Stimulated activated CD4-positive, alpha-beta T cell treated with anti-CD3 and anti-CD28 coated beads, Interleukin-2, amount 100 ng/mL, for 24 hours (primary cell): Measurements from ENCODE around the gene CD8B2.
A peak's percentile ranks its signal among the peaks of the same experiment; 100 is the strongest.
"Not testable (repeated sequence)": the region's sequence is repeated elsewhere in the genome, so short reads cannot be mapped to it uniquely, and the experiment has no call there.

Experiments used
- DNase-seq, 2 donors: peaks; one replicate each; pipeline ENCODE4 v3.0.0-alpha.2; 2020

Gene CD8B2

GRCh38 chr2:106513391-106513790 lies 26.2 kb downstream of the CD8B2 start:
- DNase-seq = not testable (repeated sequence)

- DNase-seq = not testable (repeated sequence)
These were observed 27.7 kb downstream of the CD8B2 start for GRCh38 chr2:106514827-106515226.

GRCh38 chr2:106516436-106516835 lies 29.3 kb downstream of the CD8B2 start:
- no peak for DNase-seq

- no peak for DNase-seq
These were observed 29.7 kb downstream of the CD8B2 start for GRCh38 chr2:106516864-106517263.

GRCh38 chr2:106517329-106517728 lies 30.2 kb downstream of the CD8B2 start:
- DNase-seq = no peak

- no peak for DNase-seq
These were observed 32.6 kb downstream of the CD8B2 start for GRCh38 chr2:106519767-106520166.

GRCh38 chr2:106521016-106521415 lies 33.9 kb downstream of the CD8B2 start:
- no peak for DNase-seq

GRCh38 chr2:106523976-106524665 lies 37.0 kb downstream of the CD8B2 start:
- DNase-seq = no peak

GRCh38 chr2:106530866-106531265 lies 43.7 kb downstream of the CD8B2 start:
- no peak for DNase-seq

- no peak for DNase-seq
These were observed 44.6 kb downstream of the CD8B2 start for GRCh38 chr2:106531676-106532214.

- DNase-seq = no peak
These were observed 45.1 kb downstream of the CD8B2 start for GRCh38 chr2:106532236-106532635.

- no peak for DNase-seq
These were observed 47.3 kb downstream of the CD8B2 start for GRCh38 chr2:106534471-106534870.

- no peak for DNase-seq
These were observed 49.3 kb downstream of the CD8B2 start for GRCh38 chr2:106536490-106536889.

- no peak for DNase-seq
These were observed 49.9 kb downstream of the CD8B2 start for GRCh38 chr2:106537047-106537446.

- no peak for DNase-seq
These were observed 50.6 kb downstream of the CD8B2 start for GRCh38 chr2:106537791-106538191.

GRCh38 chr2:106540886-106541285 lies 53.7 kb downstream of the CD8B2 start:
- DNase-seq = no peak

GRCh38 chr2:106541333-106541732 lies 54.2 kb downstream of the CD8B2 start:
- DNase-seq = no peak

- DNase-seq = peak; percentile 84 to 85
These were observed 55.7 kb downstream of the CD8B2 start for GRCh38 chr2:106542746-106543359.

GRCh38 chr2:106545007-106545406 lies 57.8 kb downstream of the CD8B2 start:
- no peak for DNase-seq

GRCh38 chr2:106546391-106546990 lies 59.3 kb downstream of the CD8B2 start:
- DNase-seq = no peak

- DNase-seq = no peak
These were observed 60.2 kb downstream of the CD8B2 start for GRCh38 chr2:106547164-106547903.

- DNase-seq = no peak
These were observed 64.4 kb downstream of the CD8B2 start for GRCh38 chr2:106551417-106552130.

GRCh38 chr2:106552921-106553320 lies 65.8 kb downstream of the CD8B2 start:
- no peak for DNase-seq
